ENCODE results near the gene ATP11B. TPM values are rescaled to one million over a fixed set of nuclear protein-coding genes. Genes with fewer than 3 reads are reported as not detected.

Gene ATP11B
- total RNA-seq, 1 experiment from 2014 or later = 58.1 TPM

DNA sequence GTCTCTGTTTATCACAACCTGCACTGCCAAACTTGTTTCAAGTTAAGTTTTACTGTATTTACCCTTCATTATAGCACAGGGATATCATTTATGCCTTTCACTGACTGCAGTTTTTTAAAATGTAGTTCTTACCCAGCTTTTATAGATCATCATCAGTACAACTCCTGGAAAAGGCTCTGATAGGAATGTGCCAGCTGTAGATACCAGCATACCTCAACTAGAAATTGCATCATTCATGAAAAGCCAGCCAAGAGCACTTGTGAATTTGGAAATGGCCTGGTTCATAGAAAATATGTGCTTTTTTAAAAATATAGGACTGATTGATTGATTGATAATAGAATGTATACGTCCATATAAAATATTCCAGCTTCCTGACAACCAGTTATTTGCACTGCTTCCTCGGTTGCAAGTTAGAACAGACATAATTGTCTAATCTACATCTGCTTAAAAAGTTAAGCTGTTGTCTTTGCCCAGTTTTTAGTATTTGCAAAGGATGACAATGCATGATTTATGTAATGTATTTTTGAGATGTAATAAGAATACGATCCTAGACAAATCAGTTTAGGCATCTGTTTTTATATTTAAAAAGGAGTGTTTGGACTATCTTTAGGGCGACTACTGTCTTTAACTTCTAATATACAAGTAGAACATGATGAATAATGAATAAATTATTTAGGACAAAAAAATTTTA lies 128.5 kb downstream of the ATP11B start:
- no peak overlapping the region for H3K27ac Mint-ChIP-seq (ENCODE audit: unreplicated experiment)
- no peaks in the 10 kb centered on the region for H3K27me3 Mint-ChIP-seq (ENCODE audit: insufficient read depth, unreplicated experiment)
- DNase-seq = no peak
- H3K4me3 Mint-ChIP-seq (ENCODE audit: unreplicated experiment) = no peak overlapping the region
- H3K36me3 ChIP-seq (ENCODE audit: control insufficient read depth, insufficient read depth, low read length) = no peaks in the 10 kb centered on the region
- H3K27me3 ChIP-seq (replicated peaks; ENCODE audit: control insufficient read depth, insufficient read depth, low read length) = no peaks in the 10 kb centered on the region
- TF ChIP-seq, protein P1, sequence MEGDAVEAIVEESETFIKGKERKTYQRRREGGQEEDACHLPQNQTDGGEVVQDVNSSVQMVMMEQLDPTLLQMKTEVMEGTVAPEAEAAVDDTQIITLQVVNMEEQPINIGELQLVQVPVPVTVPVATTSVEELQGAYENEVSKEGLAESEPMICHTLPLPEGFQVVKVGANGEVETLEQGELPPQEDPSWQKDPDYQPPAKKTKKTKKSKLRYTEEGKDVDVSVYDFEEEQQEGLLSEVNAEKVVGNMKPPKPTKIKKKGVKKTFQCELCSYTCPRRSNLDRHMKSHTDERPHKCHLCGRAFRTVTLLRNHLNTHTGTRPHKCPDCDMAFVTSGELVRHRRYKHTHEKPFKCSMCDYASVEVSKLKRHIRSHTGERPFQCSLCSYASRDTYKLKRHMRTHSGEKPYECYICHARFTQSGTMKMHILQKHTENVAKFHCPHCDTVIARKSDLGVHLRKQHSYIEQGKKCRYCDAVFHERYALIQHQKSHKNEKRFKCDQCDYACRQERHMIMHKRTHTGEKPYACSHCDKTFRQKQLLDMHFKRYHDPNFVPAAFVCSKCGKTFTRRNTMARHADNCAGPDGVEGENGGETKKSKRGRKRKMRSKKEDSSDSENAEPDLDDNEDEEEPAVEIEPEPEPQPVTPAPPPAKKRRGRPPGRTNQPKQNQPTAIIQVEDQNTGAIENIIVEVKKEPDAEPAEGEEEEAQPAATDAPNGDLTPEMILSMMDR (IDR thresholded peaks at IDR 0.05; ENCODE audit: insufficient read depth in 1 of 2, low read depth in 1 of 2, low read length in 1 of 2, severe bottlenecking in 1 of 2, unreplicated experiment in 1 of 2) = no peak
- ChIA-PET CTCF (no interaction called here), POLR2A (no interaction called here)
- H3K4me1 ChIP-seq = peaks cover 13% of the 10 kb centered on the region; the same call in 1 of the 2 replicates
- H3K4me1 Mint-ChIP-seq (ENCODE audit: low read depth, unreplicated experiment) = peaks cover 10% of the 10 kb centered on the region
- H3K36me3 Mint-ChIP-seq (ENCODE audit: insufficient read depth, unreplicated experiment) = peaks cover 10% of the 10 kb centered on the region
- no TSS peak for BruUV-seq (replicated peaks)
- H3K9me3 ChIP-seq = no peaks in the 10 kb centered on the region
- intact Hi-C loops (cut with micrococcal nuclease; ENCODE audit: unreplicated experiment) = loop anchor here (5.0 kb wide), 1 partner anchor 205 kb away; no protein-coding TSS in a partner anchor
- no peak overlapping the region for H3K4me3 ChIP-seq (ENCODE audit: low read depth, low read length)
- no peaks in the 10 kb centered on the region for H3K9me3 Mint-ChIP-seq (ENCODE audit: unreplicated experiment)

DNA sequence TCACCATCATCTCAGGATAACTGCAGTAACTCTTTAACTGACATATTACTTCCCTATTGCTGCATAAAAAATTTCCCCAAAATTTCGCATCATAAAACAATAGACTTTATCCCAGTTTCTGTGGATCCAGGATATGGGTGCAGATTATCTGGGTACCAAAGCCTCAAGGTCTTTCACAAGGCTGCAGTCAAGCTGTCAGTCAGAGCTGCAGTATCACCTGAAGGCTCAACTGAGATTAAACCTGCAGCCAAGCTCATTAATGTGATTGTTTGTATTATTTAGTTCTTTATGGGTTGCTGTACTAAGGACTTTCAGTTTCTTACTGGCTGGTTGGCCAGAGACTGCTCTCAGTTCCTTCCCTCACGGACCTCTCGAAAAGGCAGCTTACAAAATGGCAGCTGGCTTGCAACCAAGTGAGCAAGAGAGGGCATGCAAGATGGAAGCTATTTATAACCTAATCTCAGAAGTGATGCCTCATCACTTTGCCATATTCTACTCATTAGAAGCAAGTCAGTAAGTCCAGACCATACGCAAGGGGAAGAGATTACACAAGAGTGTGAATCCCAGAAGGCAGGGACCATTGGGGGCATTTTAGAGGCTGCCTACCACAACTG lies 132.1 kb downstream of the ATP11B start:
- POLR2A ChIA-PET = no interaction called here
- CTCF ChIA-PET = no interaction called here
- Histone ChIP-seq H3K36me3 (ENCODE audit: control insufficient read depth, insufficient read depth, low read length) (no peaks in the 10 kb centered on the region), H3K27me3 (replicated peaks; ENCODE audit: control insufficient read depth, insufficient read depth, low read length) (no peaks in the 10 kb centered on the region), H3K4me1 (peaks cover 8% of the 10 kb centered on the region; the same call in 1 of the 2 replicates), H3K4me3 (ENCODE audit: low read depth, low read length) (no peak overlapping the region), H3K9me3 (no peaks in the 10 kb centered on the region)
- TF ChIP-seq, protein P1 (IDR thresholded peaks at IDR 0.05; ENCODE audit: insufficient read depth in 1 of 2, low read depth in 1 of 2, low read length in 1 of 2, severe bottlenecking in 1 of 2, unreplicated experiment in 1 of 2) = no peak
- intact Hi-C loops (cut with micrococcal nuclease; ENCODE audit: unreplicated experiment) = no loop called here
- DNase-seq = no peak
- Mint-ChIP-seq H3K27ac (ENCODE audit: unreplicated experiment) (no peak overlapping the region), H3K4me1 (ENCODE audit: low read depth, unreplicated experiment) (peaks cover 9% of the 10 kb centered on the region), H3K9me3 (ENCODE audit: unreplicated experiment) (no peaks in the 10 kb centered on the region), H3K36me3 (ENCODE audit: insufficient read depth, unreplicated experiment) (peaks cover 18% of the 10 kb centered on the region), H3K4me3 (ENCODE audit: unreplicated experiment) (no peak overlapping the region), H3K27me3 (ENCODE audit: insufficient read depth, unreplicated experiment) (no peaks in the 10 kb centered on the region)
- BruUV-seq (replicated peaks) = no TSS peak

DNA sequence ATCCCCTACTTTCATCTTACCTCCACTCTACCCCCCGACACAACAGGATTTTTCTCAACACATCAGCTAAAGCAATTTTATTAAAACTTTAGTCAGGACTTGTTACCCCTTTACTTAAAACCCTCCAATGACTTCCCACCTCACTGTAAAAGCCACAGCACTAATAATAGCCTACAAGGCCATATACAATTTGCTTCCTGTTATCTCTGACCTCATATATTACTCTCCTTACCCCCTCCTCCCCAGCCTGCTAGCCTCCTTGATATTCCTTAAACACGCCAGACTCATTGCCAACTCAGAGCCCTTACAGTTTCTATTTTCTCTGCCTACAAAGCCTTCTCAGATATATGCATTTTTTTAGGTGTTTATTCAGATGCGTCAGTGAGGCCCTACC lies 132.6 kb downstream of the ATP11B start:
- H3K9me3 ChIP-seq = no peaks in the 10 kb centered on the region
- TF ChIP-seq, protein P1 (IDR thresholded peaks at IDR 0.05; ENCODE audit: insufficient read depth in 1 of 2, low read depth in 1 of 2, low read length in 1 of 2, severe bottlenecking in 1 of 2, unreplicated experiment in 1 of 2) = no peak
- DNase-seq = no peak
- intact Hi-C loops (cut with micrococcal nuclease; ENCODE audit: unreplicated experiment) = no loop called here
- H3K27ac Mint-ChIP-seq (ENCODE audit: unreplicated experiment) = no peak overlapping the region
- H3K36me3 Mint-ChIP-seq (ENCODE audit: insufficient read depth, unreplicated experiment) = peaks cover 21% of the 10 kb centered on the region
- no peaks in the 10 kb centered on the region for H3K27me3 ChIP-seq (replicated peaks; ENCODE audit: control insufficient read depth, insufficient read depth, low read length)
- no peak overlapping the region for H3K4me3 Mint-ChIP-seq (ENCODE audit: unreplicated experiment)
- H3K36me3 ChIP-seq (ENCODE audit: control insufficient read depth, insufficient read depth, low read length) = no peaks in the 10 kb centered on the region
- POLR2A ChIA-PET = no interaction called here
- H3K4me1 ChIP-seq = peaks cover 3% of the 10 kb centered on the region; the same call in 1 of the 2 replicates
- peaks cover 5% of the 10 kb centered on the region for H3K4me1 Mint-ChIP-seq (ENCODE audit: low read depth, unreplicated experiment)
- H3K27me3 Mint-ChIP-seq (ENCODE audit: insufficient read depth, unreplicated experiment) = no peaks in the 10 kb centered on the region
- no peak overlapping the region for H3K4me3 ChIP-seq (ENCODE audit: low read depth, low read length)
- CTCF ChIA-PET = no interaction called here
- no TSS peak for BruUV-seq (replicated peaks)
- H3K9me3 Mint-ChIP-seq (ENCODE audit: unreplicated experiment) = no peaks in the 10 kb centered on the region
